ENCODE data around the gene CFAP410.

- TF ChIP-seq BHLHE40 (IDR thresholded peaks at IDR 0.05; ENCODE audit: low read length) (no peak), FOXP4 (CRISPR knock-in tag; IDR thresholded peaks at IDR 0.05) (no peak), TCF7L2 (IDR thresholded peaks at IDR 0.05; ENCODE audit: low read depth, low read length) (no peak), CTCF (CRISPR knock-in tag; IDR thresholded peaks at IDR 0.05) (no peak)
Measured at GRCh38 chr21:44331209-44331608, 8.0 kb downstream of the CFAP410 start.
